Loucy (cell line): ENCODE results near the gene CD101.

ENCODE experiments used
- H2AFZ ChIP-seq: fragments of 200-600 bp; sonication (generic); 2 replicates; pipeline ENCODE4 v1.6.0; 2016; ENCODE audit warnings: antibody characterized with exemption, mild to moderate bottlenecking, low read length, moderate library complexity
- H3F3A ChIP-seq: fragments of 200-600 bp; 2 replicates; pipeline ENCODE4 v1.6.0; 2016; ENCODE audit warnings: antibody characterized with exemption, low read depth, mild to moderate bottlenecking
- H3K27me3 ChIP-seq: fragments of 200-600 bp; sonication (generic); 2 replicates; pipeline ENCODE4 v1.6.1; 2014; ENCODE audit warnings: low read length, mild to moderate bottlenecking; ENCODE audit not compliant: insufficient read depth, poor library complexity, severe bottlenecking
- H3K36me3 ChIP-seq: fragments of 200-600 bp; sonication (generic); 2 replicates; pipeline ENCODE4 v1.6.1; 2016; ENCODE audit warnings: low read length; ENCODE audit not compliant: insufficient read depth
- H3K4me1 ChIP-seq: fragments of 200-600 bp; sonication (generic); 2 replicates; pipeline ENCODE4 v1.5.1; 2014; ENCODE audit warnings: low read length, mild to moderate bottlenecking; ENCODE audit not compliant: insufficient read depth, poor library complexity, severe bottlenecking
- H3K4me2 ChIP-seq: fragments of 200-600 bp; sonication (generic); 2 replicates; pipeline ENCODE4 v1.6.0; 2014; ENCODE audit warnings: antibody characterized with exemption, low read length, low read depth, mild to moderate bottlenecking; ENCODE audit not compliant: poor library complexity, severe bottlenecking
- H3K4me3 ChIP-seq: fragments of 200-600 bp; sonication (generic); 2 replicates; pipeline ENCODE4 v1.5.1; 2014; ENCODE audit warnings: low read length, mild to moderate bottlenecking, mixed read lengths; ENCODE audit not compliant: poor library complexity, severe bottlenecking
- H3K79me2 ChIP-seq: fragments of 200-600 bp; sonication (generic); 2 replicates; pipeline ENCODE4 v1.6.1; 2014; ENCODE audit warnings: low read length; ENCODE audit not compliant: insufficient read depth
- H3K9ac ChIP-seq: fragments of 200-600 bp; sonication (generic); 2 replicates; pipeline ENCODE4 v1.6.0; 2014; ENCODE audit warnings: mild to moderate bottlenecking, low read depth, low read length, moderate library complexity; ENCODE audit not compliant: poor library complexity, severe bottlenecking
- H3K9me2 ChIP-seq: fragments of 200-600 bp; sonication (generic); replicated peaks from 2 replicates; pipeline ENCODE4 v1.6.1; 2016; ENCODE audit warnings: low read depth, low read length, mixed read lengths
- H3K9me3 ChIP-seq: fragments of 200-600 bp; sonication (generic); 2 replicates; pipeline ENCODE4 v1.6.1; 2014; ENCODE audit warnings: mild to moderate bottlenecking, antibody characterized with exemption, low read length, low read depth; ENCODE audit not compliant: insufficient read depth
- H4K20me1 ChIP-seq: fragments of 200-600 bp; sonication (generic); 2 replicates; pipeline ENCODE4 v1.6.0; 2014; ENCODE audit warnings: antibody characterized with exemption, low read length, mild to moderate bottlenecking; ENCODE audit not compliant: insufficient read depth, poor library complexity, severe bottlenecking
- CTCF ChIP-seq: fragments of 200-600 bp; sonication (generic); conservative IDR thresholded peaks from 2 replicates; pipeline ENCODE4 v1.5.1; 2014; ENCODE audit warnings: mild to moderate bottlenecking, antibody characterized with exemption, low read length
- EZH2phosphoT487 ChIP-seq: fragments of 200-600 bp; IDR thresholded peaks from 2 replicates; pipeline ENCODE4 v1.6.1; 2018; ENCODE audit warnings: antibody characterized with exemption, mild to moderate bottlenecking, moderate library complexity, borderline replicate concordance

Gene CD101

DNA sequence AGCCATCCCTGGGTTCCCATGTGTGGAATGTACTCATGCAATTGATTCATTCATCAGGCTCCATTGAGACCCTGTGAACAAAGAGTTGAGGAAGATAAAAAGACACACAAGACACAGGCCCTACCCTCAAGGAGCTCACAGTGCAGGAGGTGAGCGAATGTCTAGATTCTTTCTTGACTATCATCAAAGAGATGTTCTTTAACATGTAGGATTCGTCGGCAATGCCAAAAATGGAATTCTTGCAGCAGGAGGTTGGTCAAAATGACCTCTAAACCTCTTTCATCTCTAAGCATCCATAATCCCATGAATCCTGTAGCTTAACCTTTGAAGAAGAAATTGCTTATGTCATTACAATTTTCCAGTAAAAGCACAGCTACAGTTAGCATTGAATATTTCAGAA is 30.7 kb downstream of the CD101 start:
- Histone ChIP-seq H3K79me2 (no peaks in the 10 kb centered on the region), H3K9me3 (no peaks in the 10 kb centered on the region), H3K4me1 (no peaks in the 10 kb centered on the region), H3F3A (no peaks in the 10 kb centered on the region), H3K27me3 (no peaks in the 10 kb centered on the region), H3K4me2 (no peak overlapping the region), H3K4me3 (no peak overlapping the region), H3K36me3 (no peaks in the 10 kb centered on the region), H4K20me1 (no peaks in the 10 kb centered on the region), H3K9ac (no peak overlapping the region), H3K9me2 (no peaks in the 10 kb centered on the region), H2AFZ (no peak overlapping the region)
- TF ChIP-seq EZH2phosphoT487 (no peak), CTCF (no peak)

DNA sequence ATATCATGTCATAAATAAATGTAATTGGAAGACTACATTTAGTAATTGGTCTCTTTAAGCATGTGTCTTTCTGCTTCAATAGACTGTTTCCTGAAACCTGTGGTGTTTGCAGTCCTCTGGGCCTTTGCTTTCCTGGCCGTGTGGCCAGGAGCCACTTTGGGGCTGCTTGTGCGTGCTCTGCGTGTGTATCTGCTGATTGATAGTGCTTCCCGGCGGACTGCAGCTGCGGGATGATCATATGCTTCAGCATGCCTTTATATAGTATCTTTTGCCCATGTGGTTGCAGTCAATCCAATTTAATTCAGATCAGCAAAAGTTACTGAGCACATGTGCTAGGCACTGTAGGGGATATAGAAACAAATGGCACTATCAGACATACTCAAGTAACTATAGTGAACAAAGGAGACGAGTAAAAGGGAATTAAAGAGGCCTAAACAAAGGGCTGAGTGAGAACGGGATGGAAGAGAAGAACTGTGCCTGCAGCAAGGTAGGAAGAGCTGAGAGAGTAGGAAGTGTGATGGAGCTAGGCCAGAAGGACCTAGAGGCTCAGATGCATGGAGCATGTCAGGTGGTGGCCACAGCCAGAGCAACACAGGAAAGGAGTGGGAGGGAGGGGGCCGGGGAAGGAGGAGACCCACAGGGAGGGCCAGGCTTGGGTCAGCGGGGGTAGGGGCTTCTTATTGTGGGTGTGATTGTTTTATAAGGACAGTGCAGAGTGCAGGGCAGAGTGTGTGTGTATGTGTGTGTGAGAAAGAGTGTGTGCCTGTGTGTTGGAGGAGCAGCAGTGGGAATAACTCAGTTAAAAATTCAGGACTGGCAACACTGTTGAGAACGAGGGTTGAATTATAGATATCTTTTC is 31.4 kb downstream of the CD101 start:
- no peak overlapping the region for H3K9ac ChIP-seq
- no peaks in the 10 kb centered on the region for H3K9me3 ChIP-seq
- no peaks in the 10 kb centered on the region for H3K27me3 ChIP-seq
- no peak overlapping the region for H2AFZ ChIP-seq
- H3K79me2 ChIP-seq, result no peaks in the 10 kb centered on the region
- H3K4me2 ChIP-seq, result no peak overlapping the region
- H3K4me3 ChIP-seq, result no peak overlapping the region
- no peaks in the 10 kb centered on the region for H4K20me1 ChIP-seq
- TF ChIP-seq CTCF (no peak), EZH2phosphoT487 (no peak)
- no peaks in the 10 kb centered on the region for H3K36me3 ChIP-seq
- no peaks in the 10 kb centered on the region for H3F3A ChIP-seq
- no peaks in the 10 kb centered on the region for H3K4me1 ChIP-seq
- H3K9me2 ChIP-seq, result no peaks in the 10 kb centered on the region

- Histone ChIP-seq H3K9me3 (no peaks in the 10 kb centered on the region), H2AFZ (no peak overlapping the region), H3K79me2 (no peaks in the 10 kb centered on the region), H3K4me3 (no peak overlapping the region), H4K20me1 (no peaks in the 10 kb centered on the region), H3K9me2 (no peaks in the 10 kb centered on the region), H3K4me1 (no peaks in the 10 kb centered on the region), H3K9ac (no peak overlapping the region), H3K27me3 (no peaks in the 10 kb centered on the region), H3F3A (no peaks in the 10 kb centered on the region), H3K36me3 (no peaks in the 10 kb centered on the region), H3K4me2 (no peak overlapping the region)
- TF ChIP-seq CTCF (no peak), EZH2phosphoT487 (no peak)
Observed at GRCh38 chr1:117033772-117034171, 32.2 kb downstream of the CD101 start.
